Stimulated activated CD4-positive, alpha-beta T cell treated with anti-CD3 and anti-CD28 coated beads, Interleukin-4, amount 100 ng/mL, for 24 hours (primary cell): ENCODE results near the gene ZNF630.
"Not testable (repeated sequence)": the region's sequence is repeated elsewhere in the genome, so short reads cannot be mapped to it uniquely, and the experiment has no call there.

ENCODE experiments used
- DNase-seq: peaks from one replicate; pipeline ENCODE4 v3.0.0-alpha.2; 2020

The ZNF630 gene

DNA sequence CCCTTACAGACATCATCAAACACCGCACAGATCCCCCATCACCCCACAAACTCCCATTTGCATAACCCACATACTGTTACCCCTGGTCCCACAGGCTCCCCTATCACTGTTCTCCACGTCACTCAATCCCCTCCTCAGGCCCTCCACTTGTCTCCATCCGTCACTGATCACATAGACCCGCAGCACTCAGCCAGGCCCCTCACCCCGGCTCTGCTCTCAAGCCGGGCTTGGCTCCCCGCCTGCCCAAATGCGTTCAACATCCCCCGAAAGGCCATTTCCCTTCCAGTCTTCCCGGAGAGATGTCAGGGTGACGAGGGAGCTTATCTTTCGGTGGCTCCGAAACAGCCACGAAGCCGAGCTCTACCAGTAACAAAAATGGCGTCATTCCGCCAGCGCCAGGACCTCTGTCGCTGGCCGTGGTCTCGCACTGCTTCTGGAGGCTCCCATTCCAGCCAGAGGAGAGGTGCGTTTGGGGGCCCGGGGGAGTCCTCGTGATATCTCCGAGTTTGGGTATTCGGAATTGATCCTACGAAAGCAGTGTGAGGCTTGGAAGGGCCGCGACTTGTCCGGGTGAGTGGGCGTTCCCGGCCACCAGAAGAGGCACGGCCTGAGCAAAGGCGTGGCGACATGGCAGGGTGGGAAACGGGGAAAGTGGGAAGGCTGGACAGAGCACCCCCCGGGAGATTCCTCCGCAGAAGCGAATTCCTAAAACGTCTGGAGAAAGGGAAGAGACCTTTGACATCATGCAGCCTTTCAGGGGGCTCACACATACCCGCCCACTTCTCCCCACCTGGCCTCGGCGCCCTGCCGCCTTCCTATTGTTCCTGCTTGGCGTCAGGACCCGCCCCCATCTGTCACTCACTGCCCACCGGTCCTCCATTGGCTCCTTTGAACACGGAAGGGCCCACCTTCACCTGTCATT, at the start of gene ZNF630:
Gene ZNF630 (minus strand): TSS at position 577 of the 922 bp plus-strand sequence. CDS start 4,754 bp downstream, outside the sequence.
- peak; percentile 59 for DNase-seq

DNA sequence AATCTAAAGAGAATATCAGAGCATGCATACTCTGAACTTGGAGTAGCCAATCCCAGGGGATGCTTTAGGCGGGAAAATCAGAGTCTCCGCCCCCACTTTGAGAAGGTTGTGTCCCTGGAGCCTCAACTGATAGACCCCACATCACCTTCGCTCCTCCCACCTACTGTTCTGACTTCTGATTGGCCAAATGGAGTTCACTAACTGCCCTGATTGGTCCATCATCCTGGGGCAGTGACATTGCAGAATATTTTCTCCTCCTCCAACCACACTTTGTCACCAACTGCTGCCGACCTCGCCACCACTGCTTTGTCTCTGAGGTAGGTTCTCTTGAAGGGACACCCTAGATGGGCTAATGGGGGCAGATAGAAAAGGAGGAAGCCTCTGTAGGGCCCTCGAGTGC, 36.3 kb upstream of the ZNF630 start:
- DNase-seq = no peak

DNA sequence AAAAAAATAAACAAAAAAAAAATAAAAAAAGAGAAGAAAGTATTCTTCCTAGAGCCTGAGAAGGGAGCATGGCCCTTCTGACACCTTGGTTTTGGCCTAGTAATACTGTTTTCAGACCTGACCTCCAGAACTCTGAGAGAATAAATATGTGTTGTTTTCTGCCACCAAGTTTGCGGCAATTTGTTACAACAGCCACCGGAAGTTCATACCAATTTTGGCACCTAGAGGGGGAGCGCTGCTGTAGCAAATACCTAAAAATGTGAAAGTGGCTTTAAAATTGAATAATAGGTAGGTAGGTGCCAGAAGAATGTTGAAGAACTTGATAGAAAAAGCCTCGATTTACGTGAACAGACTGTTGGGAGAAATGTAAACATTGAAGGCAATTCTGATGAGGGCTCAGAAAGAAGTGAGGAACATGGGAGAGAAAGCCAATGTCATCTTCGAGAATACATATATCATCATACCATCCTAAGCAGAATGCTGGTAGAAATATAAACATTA, 31.5 kb upstream of the ZNF630 start:
- DNase-seq = no peak

DNA sequence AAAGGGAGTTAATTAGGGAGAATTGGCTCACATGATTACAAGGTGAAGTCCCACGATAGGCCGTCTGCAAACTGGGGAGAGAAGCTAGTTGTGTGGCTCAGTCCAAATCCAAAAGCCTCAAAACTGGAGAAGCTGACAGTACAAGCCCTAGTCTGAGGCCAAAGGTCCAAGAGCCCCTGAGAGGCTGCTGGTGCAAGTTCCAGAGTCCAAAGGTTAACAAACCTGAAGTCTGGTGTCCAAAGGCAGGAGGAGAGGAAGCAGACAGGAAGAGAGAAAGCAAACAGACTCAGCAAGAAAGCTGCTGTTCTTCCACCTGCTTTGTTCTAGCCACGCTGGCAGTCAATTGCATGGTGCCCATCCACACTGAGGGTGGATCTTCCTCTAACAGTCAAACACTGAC, 30.0 kb upstream of the ZNF630 start:
- DNase-seq = no peak

DNA sequence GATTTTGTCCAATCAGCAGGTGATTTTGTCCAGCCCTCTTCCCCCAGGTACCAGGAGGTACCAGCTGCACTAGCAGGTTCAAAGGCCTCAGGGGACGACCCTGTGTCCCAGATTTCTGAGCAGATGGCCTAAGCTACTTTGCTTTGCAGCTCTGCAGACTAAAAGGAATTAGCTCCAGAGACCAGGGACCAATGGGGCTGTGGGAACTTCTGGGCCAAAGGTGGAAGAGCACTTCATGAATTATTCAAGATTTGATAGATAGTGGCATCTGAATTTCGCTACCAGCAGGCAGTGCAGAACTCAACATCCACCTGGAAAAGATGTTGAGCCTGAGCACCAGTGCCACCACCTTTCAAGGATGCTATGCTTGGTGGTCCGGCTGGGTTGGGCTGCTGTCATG, 21.1 kb upstream of the ZNF630 start:
- not testable (repeated sequence) for DNase-seq

DNA sequence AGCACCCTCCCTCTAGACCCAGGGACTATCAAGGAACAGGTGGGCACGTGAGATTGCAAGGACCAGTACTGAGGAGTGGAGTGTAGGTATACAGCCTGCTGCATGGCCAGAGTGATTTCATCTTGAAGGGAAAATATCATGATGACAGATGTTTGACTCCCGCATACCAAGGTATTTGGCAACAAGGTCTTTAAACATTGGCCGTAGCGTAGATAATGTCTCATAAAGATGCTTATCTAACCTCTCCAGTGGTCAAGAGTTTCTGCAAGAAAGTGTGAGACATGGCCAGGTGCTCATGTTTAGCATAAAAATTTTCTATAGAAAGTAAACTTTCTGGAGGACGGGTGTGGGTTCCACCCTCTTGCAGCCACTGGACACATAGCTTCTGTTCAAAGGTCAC, 18.7 kb upstream of the ZNF630 start:
- no peak for DNase-seq

DNA sequence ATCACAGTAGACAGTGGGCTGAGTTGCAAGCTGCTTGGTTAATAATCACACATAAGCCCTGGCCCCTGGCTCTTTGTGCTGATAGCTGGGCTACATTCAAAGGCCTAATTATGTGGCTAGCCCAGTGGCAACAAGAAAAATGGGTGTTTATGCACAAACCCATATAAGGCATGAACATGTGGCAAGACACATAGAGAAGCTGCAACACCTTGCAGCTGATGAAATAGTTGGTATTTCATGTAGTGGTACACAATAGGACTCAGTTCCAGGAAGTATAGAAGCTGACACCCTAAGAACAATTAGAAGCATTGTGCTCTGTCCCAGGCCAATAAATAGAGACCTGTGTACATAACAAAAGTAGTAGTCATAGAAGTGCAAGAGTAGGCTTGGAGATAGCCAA, 14.6 kb upstream of the ZNF630 start:
- no peak for DNase-seq

DNA sequence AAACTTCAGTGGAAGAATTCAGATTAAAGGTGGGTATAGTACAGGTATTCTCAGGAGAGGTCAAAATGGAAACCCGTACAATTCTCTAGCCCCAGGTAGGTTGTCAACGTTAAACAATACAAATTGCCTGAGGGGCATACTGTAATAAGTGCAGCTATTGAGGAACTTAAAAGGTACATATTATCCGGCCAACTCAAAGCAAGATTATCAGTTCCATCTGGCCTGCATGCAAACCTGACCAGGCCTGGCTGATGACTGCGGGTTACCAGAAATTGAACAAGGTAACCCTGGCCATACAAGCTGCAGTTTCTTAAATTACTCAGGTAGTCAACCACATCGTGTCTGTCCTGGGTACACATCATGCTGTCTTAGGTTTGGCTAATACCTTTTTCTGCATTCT, 12.3 kb upstream of the ZNF630 start:
- DNase-seq = no peak

DNA sequence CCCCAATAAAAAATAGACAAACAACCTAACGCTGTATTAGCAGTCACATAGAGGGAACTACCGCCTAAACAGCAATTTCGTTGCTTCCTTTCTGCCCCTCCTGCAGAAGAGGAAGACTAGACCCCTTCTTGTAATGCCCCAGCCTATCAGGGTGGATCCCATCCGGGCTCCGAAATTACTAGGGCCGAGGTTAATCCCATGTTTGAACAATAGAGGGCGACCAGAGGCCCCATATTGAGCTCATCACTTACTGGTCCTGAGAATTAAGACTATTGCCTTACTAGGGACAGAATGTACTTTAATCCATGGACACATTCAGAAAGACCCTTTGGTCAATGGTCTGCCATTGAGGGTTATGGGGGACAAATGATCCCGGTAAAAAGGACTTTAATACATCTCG, 11.8 kb upstream of the ZNF630 start:
- peak; percentile 53 for DNase-seq

DNA sequence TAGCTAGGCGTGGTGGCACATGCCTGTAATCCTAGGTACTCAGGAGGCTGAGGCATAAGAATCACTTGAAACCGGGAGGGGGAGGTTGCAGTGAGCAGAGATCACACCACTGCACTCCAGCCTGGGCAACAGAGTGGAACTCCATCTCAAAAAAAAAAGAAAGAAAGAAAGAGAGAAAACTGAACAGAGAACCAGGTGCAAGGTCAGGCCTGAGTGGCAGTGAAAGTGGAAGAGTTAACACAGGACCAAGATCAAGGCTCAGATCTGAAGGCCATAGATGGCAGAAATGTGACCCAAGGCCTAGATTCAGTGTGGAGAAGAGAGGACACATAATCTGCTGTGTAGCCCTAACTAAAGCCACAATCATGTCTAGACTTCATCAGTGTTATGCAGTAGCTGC, 4.9 kb upstream of the ZNF630 start:
- DNase-seq = no peak

DNA sequence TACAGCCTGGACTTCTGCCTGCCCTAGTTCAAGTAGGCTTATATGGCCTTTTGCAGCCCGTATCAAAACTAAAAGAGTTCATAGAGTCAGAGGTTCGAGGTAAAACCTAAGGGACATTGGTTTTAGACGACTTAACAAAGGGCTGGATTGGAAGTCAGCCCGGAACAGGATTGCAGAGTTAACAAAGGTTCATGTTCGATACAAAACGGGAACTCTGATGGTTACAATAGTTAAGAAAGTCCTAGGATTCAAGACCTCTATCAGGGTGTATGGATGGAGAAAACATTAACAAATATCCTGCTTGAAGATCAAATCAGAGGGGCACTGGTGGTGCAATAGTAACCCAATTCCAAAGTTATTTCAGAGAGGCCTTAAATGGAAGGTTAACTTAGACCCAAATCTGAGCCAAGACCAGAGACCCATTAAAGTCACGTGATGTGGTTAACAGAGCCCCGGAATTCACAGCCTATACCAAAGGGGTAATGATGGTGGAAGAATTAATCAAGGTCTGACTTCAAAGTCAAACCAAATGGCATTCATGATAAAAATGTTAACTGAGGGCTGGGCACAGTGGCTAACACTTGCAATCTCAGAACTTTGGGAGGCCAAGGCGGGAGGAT, 656 bp upstream of the ZNF630 start:
- DNase-seq = no peak

DNA sequence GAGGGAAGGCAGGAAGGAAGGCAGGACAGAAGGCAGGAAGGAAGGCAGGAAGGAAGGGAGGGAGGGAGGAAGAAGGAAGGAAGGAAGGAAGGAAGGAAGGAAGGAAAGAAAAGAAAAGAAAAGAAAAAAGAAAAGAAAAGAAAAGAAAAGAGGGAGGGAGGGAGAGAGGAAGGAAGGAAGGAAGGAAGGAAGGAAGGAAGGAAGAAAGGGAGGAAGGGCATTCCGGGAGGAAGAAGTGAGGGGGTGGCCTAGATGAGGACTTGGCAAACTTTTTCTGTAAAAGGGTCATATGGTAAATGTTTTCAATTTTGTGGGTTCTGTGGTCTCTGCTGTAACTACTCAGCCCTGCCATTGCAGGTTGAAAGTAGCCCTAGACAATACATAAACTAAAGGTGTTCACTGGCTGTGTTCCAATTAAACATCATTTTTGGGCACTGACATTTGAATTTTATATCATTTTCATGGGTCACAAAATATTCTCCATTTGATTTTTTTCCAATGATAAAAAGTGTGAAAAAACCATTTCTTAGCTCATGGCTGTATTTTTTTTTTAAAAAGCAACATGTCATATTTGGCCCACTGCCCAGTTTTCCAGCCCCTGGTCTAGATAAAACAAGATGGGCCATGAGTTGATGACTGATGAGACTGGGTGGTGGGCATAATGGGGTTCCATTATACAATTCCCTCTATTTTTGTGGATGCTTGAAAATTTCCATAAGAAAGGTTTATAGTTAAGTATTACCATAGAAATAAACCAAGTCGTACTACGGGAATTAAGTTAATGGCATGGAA, 3.1 kb downstream of the ZNF630 start:
- no peak for DNase-seq

DNA sequence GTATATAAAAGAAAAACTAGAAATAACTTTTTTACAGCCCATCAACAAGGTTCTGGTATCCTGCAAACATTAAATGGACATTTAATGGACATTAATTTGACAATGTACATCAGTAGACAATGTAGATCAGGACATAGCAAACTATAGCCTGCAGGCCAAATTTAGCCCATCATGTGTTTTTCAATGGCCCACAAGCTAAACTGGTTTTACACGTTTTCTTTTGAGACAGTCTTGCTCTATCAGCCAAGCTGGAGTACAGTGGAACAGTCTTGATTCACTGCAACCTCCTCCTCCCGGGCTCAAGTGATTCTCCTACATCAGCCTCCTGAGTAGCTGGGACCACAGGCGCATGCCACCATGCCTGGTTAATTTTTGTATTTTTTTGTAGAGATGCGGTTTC, 7.2 kb downstream of the ZNF630 start:
- no peak for DNase-seq

DNA sequence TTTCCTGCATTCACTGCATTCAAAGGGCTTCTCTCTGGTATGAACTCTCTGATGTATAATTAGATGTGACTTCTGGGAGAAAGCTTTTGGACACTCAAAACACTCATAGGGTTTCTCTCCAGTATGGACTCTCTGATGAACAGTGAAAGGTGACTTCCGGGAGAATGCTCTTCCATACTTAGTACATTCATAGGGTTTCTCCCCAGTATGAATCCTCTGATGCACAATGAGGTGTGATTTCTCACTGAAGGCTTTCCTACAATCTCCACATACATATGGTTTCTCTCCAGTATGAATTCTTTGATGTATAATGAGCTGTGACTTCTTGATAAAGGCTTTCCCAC, 12.2 kb downstream of the ZNF630 start:
- no peak for DNase-seq

DNA sequence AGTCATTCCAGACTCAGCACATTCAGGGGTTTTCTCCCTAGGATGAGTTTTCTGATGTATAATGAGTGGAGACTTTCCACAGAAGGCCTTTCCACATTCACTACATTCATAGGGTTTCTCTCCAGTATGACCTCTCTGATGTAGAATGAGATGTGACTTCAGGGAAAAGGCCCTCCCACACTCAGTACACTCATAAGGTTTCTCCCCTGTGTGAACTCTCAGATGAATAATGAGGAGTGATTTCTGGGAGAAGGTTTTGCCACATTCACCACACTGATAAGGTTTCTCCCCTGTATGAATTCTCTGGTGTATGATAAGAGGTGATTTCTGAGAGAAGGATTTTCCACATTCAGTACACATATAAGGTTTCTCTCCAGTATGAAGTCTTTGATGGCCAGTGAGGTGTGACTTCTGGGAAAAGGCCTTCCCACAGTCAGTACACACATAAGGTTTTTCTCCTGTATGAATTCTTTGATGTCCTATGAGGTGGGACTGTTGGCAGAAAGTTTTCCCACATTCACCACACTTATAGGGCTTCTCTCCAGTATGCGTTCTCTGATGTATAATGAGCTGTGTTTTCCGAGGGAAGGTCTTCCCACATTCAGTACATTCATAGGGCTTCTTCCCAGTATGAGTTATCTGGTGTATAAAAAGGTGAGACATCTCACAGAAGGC, 12.7 kb downstream of the ZNF630 start:
- no peak for DNase-seq

DNA sequence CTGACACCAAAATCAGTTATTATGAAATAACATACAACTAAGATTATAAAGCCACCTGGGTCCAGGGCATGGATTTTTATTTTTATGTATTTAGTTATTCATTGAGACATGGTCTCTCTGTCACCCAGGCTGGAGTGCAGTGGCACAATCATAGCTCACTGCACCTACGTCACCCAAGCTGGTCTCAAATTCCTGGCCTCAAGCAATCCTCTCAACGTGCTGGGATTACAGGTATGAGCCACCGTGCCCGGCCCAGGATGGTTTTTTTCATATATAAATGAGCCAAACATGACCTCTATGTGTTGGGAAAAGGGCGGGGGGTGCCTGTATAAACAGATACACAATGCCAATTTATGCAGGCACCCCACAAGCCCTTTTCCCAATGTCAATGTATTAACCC, 24.6 kb downstream of the ZNF630 start:
- no peak for DNase-seq

DNA sequence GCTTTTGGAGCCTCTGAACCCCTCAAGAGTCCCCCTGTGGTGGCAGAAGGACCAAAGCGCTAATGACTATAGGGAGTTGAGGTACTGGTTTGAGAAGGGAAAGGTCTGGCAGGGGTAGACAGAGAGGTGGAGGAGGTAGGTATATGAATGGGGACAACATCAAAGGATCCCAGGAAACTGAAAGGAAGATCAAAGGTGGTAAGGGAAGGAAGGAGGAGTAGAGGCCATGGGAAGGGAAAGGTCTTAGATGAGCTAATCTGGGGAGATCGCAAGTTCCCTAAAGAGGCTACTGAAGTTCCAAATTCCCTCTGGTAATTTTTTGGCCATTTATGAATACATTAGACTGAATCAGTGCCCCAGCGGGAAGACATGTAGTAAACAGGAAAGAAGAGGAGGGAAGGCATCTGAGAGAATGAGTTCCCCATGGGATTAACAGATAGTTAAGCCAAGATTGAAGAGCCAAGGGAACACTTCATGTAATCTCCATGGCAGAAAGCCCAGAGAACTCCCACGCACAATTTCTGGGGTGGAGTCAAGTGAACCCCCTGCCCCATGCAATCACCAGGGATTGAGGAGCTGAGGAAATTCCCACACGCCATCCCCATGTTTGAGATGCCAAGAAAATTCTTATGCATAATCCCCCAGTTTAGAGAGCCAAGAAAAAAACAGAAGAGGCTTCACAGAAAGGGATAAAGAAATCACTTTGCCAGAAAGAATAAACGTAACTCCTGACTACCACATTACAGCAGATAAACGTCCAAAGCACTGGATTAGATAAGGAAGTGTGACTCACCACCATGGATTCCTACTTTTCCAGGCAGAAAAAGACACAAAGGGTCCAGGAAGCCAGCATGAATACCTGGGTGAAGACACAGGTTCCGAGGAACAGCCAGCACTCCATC, 25.8 kb downstream of the ZNF630 start:
- DNase-seq = no peak

DNA sequence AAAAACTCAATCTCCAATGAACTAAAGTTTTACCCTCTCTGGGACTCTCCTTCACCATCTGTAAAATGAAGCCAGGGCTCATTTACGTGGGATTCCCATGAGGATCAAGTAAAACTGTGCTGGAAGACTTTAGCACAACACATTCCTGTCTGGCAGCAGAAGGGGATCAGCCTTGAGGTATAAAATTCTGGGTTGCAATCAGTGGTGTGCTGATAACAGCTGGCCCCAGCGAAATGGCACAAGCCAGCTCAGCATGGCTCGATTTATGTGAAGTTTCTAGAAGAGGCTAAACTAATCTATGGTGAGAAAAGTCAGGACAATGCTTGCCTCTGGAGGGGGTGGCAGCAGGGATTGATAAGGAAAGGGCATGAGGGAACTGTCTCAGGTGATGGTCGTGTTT, 28.4 kb downstream of the ZNF630 start:
- DNase-seq = no peak

DNA sequence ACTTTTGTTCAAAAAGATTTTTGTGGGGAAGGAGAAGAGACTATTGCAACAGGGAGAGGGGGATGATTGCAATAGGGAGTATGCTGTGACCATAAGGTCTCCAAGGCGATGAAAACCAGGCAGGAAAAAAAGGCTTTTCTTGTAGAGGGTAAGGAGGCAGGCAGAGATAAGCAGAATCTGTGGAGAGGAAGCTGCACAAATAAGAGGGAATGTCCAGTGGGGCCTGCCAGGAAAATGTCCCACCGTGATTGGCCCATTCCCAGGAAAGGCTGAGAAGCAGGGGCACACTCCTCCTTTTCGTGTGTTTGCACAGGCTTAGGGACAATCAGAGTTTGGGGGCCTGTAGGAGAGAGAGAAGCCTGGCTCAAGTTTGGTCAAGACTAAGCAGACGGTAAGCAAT, 35.5 kb downstream of the ZNF630 start:
- DNase-seq = no peak

DNA sequence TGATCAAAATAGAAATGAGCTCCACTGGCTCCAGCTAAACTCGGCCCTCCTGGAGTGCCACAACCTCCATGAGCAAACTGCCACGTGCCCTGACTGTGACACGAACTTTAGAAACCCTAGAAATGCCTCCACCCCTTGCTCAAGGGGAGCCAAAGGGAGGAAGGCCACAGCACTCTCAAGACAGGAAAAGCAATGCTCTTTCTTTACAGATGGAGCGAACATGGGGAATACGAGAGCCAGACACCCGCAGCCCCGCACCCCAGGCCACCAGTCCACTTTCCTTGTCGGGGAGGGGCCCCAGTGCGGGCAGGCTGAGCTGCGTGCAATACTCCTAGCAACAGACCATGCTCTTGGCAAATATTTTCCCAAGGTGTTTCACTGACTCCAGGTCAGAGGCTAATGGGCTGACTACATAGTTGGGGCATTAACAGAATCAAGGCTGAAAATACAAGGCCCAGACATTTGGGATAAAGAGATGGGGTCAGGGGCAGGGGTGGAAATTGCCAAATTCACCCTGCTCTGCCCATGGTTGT, 40.7 kb downstream of the ZNF630 start:
- DNase-seq = not testable (repeated sequence)

DNA sequence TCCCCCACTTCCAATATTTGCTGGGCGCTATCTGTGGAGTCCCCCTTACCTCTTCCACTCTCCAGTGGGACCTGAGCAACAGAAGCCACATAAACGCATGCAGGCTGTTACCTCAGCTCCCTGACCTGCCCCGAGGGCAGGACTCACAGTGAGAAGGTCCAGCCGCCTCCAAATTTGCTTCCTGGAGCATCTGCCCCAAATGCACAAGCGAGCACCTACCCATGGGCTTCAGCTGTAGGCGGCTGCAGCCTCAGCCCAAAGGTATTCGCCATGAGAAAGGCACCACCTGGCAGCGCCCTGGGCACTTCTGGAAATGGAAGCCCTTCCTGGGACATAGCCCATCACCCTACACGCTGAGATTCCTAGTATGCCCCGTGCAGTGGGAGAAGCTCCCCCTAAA, 41.2 kb downstream of the ZNF630 start:
- DNase-seq = no peak

DNA sequence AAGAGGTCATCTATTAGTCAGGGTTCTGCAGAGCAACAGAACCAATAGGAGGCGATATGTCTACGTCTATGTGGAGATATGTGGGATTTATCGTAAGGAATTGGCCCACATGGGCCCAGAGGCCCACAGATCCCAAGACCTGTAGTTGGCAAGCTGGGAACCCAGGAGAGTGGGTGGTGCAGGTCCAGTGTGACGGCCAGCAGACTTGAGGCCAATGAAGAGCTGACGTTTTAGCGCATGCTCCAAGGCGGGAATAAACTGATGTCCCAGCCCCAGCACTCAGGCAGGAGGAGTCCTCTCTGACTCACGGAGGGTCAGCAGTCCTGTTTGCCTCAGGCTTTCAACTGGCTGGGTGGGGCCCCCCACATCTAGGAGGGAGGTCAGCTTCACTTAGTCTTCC, 43.3 kb downstream of the ZNF630 start:
- DNase-seq = no peak
